Loucy (cell line): Measurements from ENCODE around the gene TMEM63A.

Experiments
- H2AFZ ChIP-seq: fragments of 200-600 bp; sonication (generic); 2 replicates; pipeline ENCODE4 v1.6.0; 2016; ENCODE audit warnings: antibody characterized with exemption, mild to moderate bottlenecking, low read length, moderate library complexity
- H3F3A ChIP-seq: fragments of 200-600 bp; 2 replicates; pipeline ENCODE4 v1.6.0; 2016; ENCODE audit warnings: antibody characterized with exemption, low read depth, mild to moderate bottlenecking
- H3K27me3 ChIP-seq: fragments of 200-600 bp; sonication (generic); 2 replicates; pipeline ENCODE4 v1.6.1; 2014; ENCODE audit warnings: low read length, mild to moderate bottlenecking; ENCODE audit not compliant: insufficient read depth, poor library complexity, severe bottlenecking
- H3K36me3 ChIP-seq: fragments of 200-600 bp; sonication (generic); 2 replicates; pipeline ENCODE4 v1.6.1; 2016; ENCODE audit warnings: low read length; ENCODE audit not compliant: insufficient read depth
- H3K4me1 ChIP-seq: fragments of 200-600 bp; sonication (generic); 2 replicates; pipeline ENCODE4 v1.5.1; 2014; ENCODE audit warnings: low read length, mild to moderate bottlenecking; ENCODE audit not compliant: insufficient read depth, poor library complexity, severe bottlenecking
- H3K4me2 ChIP-seq: fragments of 200-600 bp; sonication (generic); 2 replicates; pipeline ENCODE4 v1.6.0; 2014; ENCODE audit warnings: antibody characterized with exemption, low read length, low read depth, mild to moderate bottlenecking; ENCODE audit not compliant: poor library complexity, severe bottlenecking
- H3K4me3 ChIP-seq: fragments of 200-600 bp; sonication (generic); 2 replicates; pipeline ENCODE4 v1.5.1; 2014; ENCODE audit warnings: low read length, mild to moderate bottlenecking, mixed read lengths; ENCODE audit not compliant: poor library complexity, severe bottlenecking
- H3K79me2 ChIP-seq: fragments of 200-600 bp; sonication (generic); 2 replicates; pipeline ENCODE4 v1.6.1; 2014; ENCODE audit warnings: low read length; ENCODE audit not compliant: insufficient read depth
- H3K9ac ChIP-seq: fragments of 200-600 bp; sonication (generic); 2 replicates; pipeline ENCODE4 v1.6.0; 2014; ENCODE audit warnings: mild to moderate bottlenecking, low read depth, low read length, moderate library complexity; ENCODE audit not compliant: poor library complexity, severe bottlenecking
- H3K9me2 ChIP-seq: fragments of 200-600 bp; sonication (generic); replicated peaks from 2 replicates; pipeline ENCODE4 v1.6.1; 2016; ENCODE audit warnings: low read depth, low read length, mixed read lengths
- H3K9me3 ChIP-seq: fragments of 200-600 bp; sonication (generic); 2 replicates; pipeline ENCODE4 v1.6.1; 2014; ENCODE audit warnings: mild to moderate bottlenecking, antibody characterized with exemption, low read length, low read depth; ENCODE audit not compliant: insufficient read depth
- H4K20me1 ChIP-seq: fragments of 200-600 bp; sonication (generic); 2 replicates; pipeline ENCODE4 v1.6.0; 2014; ENCODE audit warnings: antibody characterized with exemption, low read length, mild to moderate bottlenecking; ENCODE audit not compliant: insufficient read depth, poor library complexity, severe bottlenecking
- CTCF ChIP-seq: fragments of 200-600 bp; sonication (generic); conservative IDR thresholded peaks from 2 replicates; pipeline ENCODE4 v1.5.1; 2014; ENCODE audit warnings: mild to moderate bottlenecking, antibody characterized with exemption, low read length
- EZH2phosphoT487 ChIP-seq: fragments of 200-600 bp; IDR thresholded peaks from 2 replicates; pipeline ENCODE4 v1.6.1; 2018; ENCODE audit warnings: antibody characterized with exemption, mild to moderate bottlenecking, moderate library complexity, borderline replicate concordance

TMEM63A gene

GRCh38 chr1:225845097-225845496 is 37.1 kb downstream of the TMEM63A start:
- no peak overlapping the region for H3K4me3 ChIP-seq
- H3K79me2 ChIP-seq: no peaks in the 10 kb centered on the region
- H3K9ac ChIP-seq: no peak overlapping the region
- TF ChIP-seq CTCF: no peak
- no peak for TF ChIP-seq EZH2phosphoT487
- peaks cover 16% of the 10 kb centered on the region; the same call in 1 of the 2 replicates for H3K36me3 ChIP-seq
- no peaks in the 10 kb centered on the region for H3F3A ChIP-seq
- H4K20me1 ChIP-seq: no peaks in the 10 kb centered on the region
- no peaks in the 10 kb centered on the region for H3K9me2 ChIP-seq
- no peaks in the 10 kb centered on the region for H3K9me3 ChIP-seq
- no peak overlapping the region for H3K4me2 ChIP-seq
- H3K27me3 ChIP-seq: no peaks in the 10 kb centered on the region
- peaks cover 3% of the 10 kb centered on the region for H3K4me1 ChIP-seq
- H2AFZ ChIP-seq: no peak overlapping the region

GRCh38 chr1:225844236-225845061 is 37.7 kb downstream of the TMEM63A start:
- no peaks in the 10 kb centered on the region for H3K9me3 ChIP-seq
- H3F3A ChIP-seq: no peaks in the 10 kb centered on the region
- no peaks in the 10 kb centered on the region for H4K20me1 ChIP-seq
- peaks cover 13% of the 10 kb centered on the region; the same call in 1 of the 2 replicates for H3K36me3 ChIP-seq
- H3K9ac ChIP-seq: no peak overlapping the region
- H2AFZ ChIP-seq: no peak overlapping the region
- no peak overlapping the region for H3K4me2 ChIP-seq
- no peaks in the 10 kb centered on the region for H3K9me2 ChIP-seq
- H3K4me1 ChIP-seq: peaks cover 3% of the 10 kb centered on the region
- no peaks in the 10 kb centered on the region for H3K79me2 ChIP-seq
- no peak overlapping the region for H3K4me3 ChIP-seq
- no peaks in the 10 kb centered on the region for H3K27me3 ChIP-seq
- no peak for TF ChIP-seq CTCF
- no peak for TF ChIP-seq EZH2phosphoT487

- H4K20me1 ChIP-seq: no peaks in the 10 kb centered on the region
- peaks cover 1% of the 10 kb centered on the region for H3K4me1 ChIP-seq
- no peak overlapping the region for H3K9ac ChIP-seq
- no peaks in the 10 kb centered on the region for H3K9me3 ChIP-seq
- H3F3A ChIP-seq: no peaks in the 10 kb centered on the region
- H2AFZ ChIP-seq: no peak overlapping the region
- H3K27me3 ChIP-seq: no peaks in the 10 kb centered on the region
- no peak for TF ChIP-seq CTCF
- no peaks in the 10 kb centered on the region for H3K79me2 ChIP-seq
- no peaks in the 10 kb centered on the region for H3K9me2 ChIP-seq
- H3K36me3 ChIP-seq: peaks cover 13% of the 10 kb centered on the region; the same call in 1 of the 2 replicates
- no peak overlapping the region for H3K4me2 ChIP-seq
- no peak overlapping the region for H3K4me3 ChIP-seq
Measured at GRCh38 chr1:225843426-225843795, 38.8 kb downstream of the TMEM63A start.
